DOHH2 (cell line): Measurements from ENCODE around the gene ZFAND3.

Source experiments
- EZH2phosphoT487 ChIP-seq: fragments of 200-600 bp; sonication (generic); IDR thresholded peaks from 2 replicates; pipeline ENCODE4 v1.6.1; 2017; ENCODE audit warnings: borderline replicate concordance, mild to moderate bottlenecking, antibody characterized with exemption, low read length, moderate library complexity, mixed read lengths
- TF ChIP-seq, protein P1 (sequence below): fragments of 200-600 bp; sonication (generic); IDR thresholded peaks from one replicate; pipeline ENCODE4 v1.5.1; 2014; ENCODE audit warnings: antibody characterized with exemption, mild to moderate bottlenecking, low read depth, low read length; ENCODE audit not compliant: poor library complexity, severe bottlenecking

GRCh38 chr6:38067263-38067980 lies 247.9 kb downstream of the ZFAND3 start:
- TF ChIP-seq, protein P1, sequence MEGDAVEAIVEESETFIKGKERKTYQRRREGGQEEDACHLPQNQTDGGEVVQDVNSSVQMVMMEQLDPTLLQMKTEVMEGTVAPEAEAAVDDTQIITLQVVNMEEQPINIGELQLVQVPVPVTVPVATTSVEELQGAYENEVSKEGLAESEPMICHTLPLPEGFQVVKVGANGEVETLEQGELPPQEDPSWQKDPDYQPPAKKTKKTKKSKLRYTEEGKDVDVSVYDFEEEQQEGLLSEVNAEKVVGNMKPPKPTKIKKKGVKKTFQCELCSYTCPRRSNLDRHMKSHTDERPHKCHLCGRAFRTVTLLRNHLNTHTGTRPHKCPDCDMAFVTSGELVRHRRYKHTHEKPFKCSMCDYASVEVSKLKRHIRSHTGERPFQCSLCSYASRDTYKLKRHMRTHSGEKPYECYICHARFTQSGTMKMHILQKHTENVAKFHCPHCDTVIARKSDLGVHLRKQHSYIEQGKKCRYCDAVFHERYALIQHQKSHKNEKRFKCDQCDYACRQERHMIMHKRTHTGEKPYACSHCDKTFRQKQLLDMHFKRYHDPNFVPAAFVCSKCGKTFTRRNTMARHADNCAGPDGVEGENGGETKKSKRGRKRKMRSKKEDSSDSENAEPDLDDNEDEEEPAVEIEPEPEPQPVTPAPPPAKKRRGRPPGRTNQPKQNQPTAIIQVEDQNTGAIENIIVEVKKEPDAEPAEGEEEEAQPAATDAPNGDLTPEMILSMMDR, result no peak
- TF ChIP-seq EZH2phosphoT487, result no peak
